ENCODE results near the gene TP73.

TP73 gene

GRCh38 chr1:3733883-3734589 lies 81.7 kb downstream of the TP73 start:
- H3K36me3 ChIP-seq (ENCODE audit: control insufficient read depth, low read depth, low read length): peaks cover 32% of the 10 kb centered on the region
- H3K4me3 ChIP-seq (ENCODE audit: low read length): no peak overlapping the region
- H3K9ac ChIP-seq (ENCODE audit: low read length): no peak overlapping the region
- no peaks in the 10 kb centered on the region for H3K27me3 ChIP-seq (ENCODE audit: control insufficient read depth, insufficient read depth, low read length)
- H3K27ac ChIP-seq (ENCODE audit: low read length): no peak overlapping the region
- H3K4me1 ChIP-seq (ENCODE audit: control insufficient read depth, low read depth, low read length): peaks cover 5% of the 10 kb centered on the region
- no peaks in the 10 kb centered on the region for H3K9me3 ChIP-seq (ENCODE audit: control insufficient read depth, low read depth, low read length)

GRCh38 chr1:3734602-3735001 lies 82.3 kb downstream of the TP73 start:
- no peak overlapping the region for H3K27ac ChIP-seq (ENCODE audit: low read length)
- H3K4me3 ChIP-seq (ENCODE audit: low read length): no peak overlapping the region
- H3K27me3 ChIP-seq (ENCODE audit: control insufficient read depth, insufficient read depth, low read length): no peaks in the 10 kb centered on the region
- H3K36me3 ChIP-seq (ENCODE audit: control insufficient read depth, low read depth, low read length): peaks cover 38% of the 10 kb centered on the region
- peaks cover 5% of the 10 kb centered on the region for H3K4me1 ChIP-seq (ENCODE audit: control insufficient read depth, low read depth, low read length)
- no peak overlapping the region for H3K9ac ChIP-seq (ENCODE audit: low read length)
- H3K9me3 ChIP-seq (ENCODE audit: control insufficient read depth, low read depth, low read length): no peaks in the 10 kb centered on the region

GRCh38 chr1:3735027-3735681 lies 82.8 kb downstream of the TP73 start:
- Histone ChIP-seq H3K9ac (ENCODE audit: low read length) (no peak overlapping the region), H3K36me3 (ENCODE audit: control insufficient read depth, low read depth, low read length) (peaks cover 43% of the 10 kb centered on the region), H3K27me3 (ENCODE audit: control insufficient read depth, insufficient read depth, low read length) (no peaks in the 10 kb centered on the region), H3K4me1 (ENCODE audit: control insufficient read depth, low read depth, low read length) (peaks cover 5% of the 10 kb centered on the region), H3K4me3 (ENCODE audit: low read length) (no peak overlapping the region), H3K9me3 (ENCODE audit: control insufficient read depth, low read depth, low read length) (no peaks in the 10 kb centered on the region), H3K27ac (ENCODE audit: low read length) (no peak overlapping the region)

- Histone ChIP-seq H3K27ac (ENCODE audit: low read length) (no peak overlapping the region), H3K36me3 (ENCODE audit: control insufficient read depth, low read depth, low read length) (peaks cover 44% of the 10 kb centered on the region), H3K4me1 (ENCODE audit: control insufficient read depth, low read depth, low read length) (peaks cover 5% of the 10 kb centered on the region)
Measured at GRCh38 chr1:3735688-3736087, 83.4 kb downstream of the TP73 start.

DNA sequence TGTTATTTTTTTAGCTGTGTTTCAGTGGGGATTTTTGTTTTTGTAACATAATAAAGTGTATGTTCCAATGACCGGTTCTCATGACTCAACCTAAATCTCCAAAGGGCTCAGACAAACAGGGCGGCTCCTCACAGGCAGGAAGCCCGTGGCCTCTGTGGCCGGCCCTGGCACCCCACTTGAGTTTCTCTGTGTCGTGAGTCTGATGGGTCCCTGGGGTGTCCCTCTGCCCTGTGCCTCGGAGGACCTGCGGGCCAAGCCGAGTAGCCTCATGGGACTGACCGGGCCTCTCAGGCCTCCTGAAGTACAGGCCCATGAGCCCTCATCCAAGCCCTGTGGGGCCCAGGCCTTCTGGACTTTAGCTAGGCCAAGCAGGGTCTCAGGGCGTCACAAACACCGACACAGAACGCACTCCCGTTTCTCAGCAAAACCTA lies 83.8 kb downstream of the TP73 start:
- H3K4me3 ChIP-seq (ENCODE audit: low read length): no peak overlapping the region
- H3K4me1 ChIP-seq (ENCODE audit: control insufficient read depth, low read depth, low read length): peaks cover 5% of the 10 kb centered on the region
- no peak overlapping the region for H3K27ac ChIP-seq (ENCODE audit: low read length)
- H3K27me3 ChIP-seq (ENCODE audit: control insufficient read depth, insufficient read depth, low read length): no peaks in the 10 kb centered on the region
- peaks cover 44% of the 10 kb centered on the region for H3K36me3 ChIP-seq (ENCODE audit: control insufficient read depth, low read depth, low read length)
- H3K9me3 ChIP-seq (ENCODE audit: control insufficient read depth, low read depth, low read length): no peaks in the 10 kb centered on the region
- no peak overlapping the region for H3K9ac ChIP-seq (ENCODE audit: low read length)

More at GRCh38 chr1:3735688-3736087, 83.4 kb downstream of the TP73 start:
- Histone ChIP-seq H3K27me3 (ENCODE audit: control insufficient read depth, insufficient read depth, low read length) (no peaks in the 10 kb centered on the region), H3K9me3 (ENCODE audit: control insufficient read depth, low read depth, low read length) (no peaks in the 10 kb centered on the region), H3K9ac (ENCODE audit: low read length) (no peak overlapping the region), H3K4me3 (ENCODE audit: low read length) (no peak overlapping the region)

DNA sequence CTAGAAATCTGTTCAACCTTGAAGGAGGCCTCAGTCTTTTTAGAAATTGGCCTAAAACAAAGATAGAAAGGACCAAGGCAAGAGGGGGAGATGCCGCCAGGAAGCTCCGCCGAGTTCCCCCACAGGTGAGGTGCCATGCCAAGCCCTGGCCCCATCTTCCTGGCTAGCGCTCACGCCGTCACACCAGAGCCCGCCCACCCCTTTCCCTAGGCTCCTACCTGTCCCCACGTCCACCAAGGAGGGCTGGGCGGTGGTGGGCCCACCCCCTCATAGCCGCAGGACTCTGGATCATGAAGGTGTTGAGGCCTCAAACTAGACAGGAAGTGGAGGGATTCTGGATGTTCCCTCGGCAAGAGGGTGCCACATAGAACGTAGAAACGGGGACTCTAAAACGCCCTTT lies 84.4 kb downstream of the TP73 start:
- Histone ChIP-seq H3K4me1 (ENCODE audit: control insufficient read depth, low read depth, low read length) (peaks cover 5% of the 10 kb centered on the region), H3K9me3 (ENCODE audit: control insufficient read depth, low read depth, low read length) (no peaks in the 10 kb centered on the region), H3K4me3 (ENCODE audit: low read length) (no peak overlapping the region), H3K36me3 (ENCODE audit: control insufficient read depth, low read depth, low read length) (peaks cover 50% of the 10 kb centered on the region), H3K9ac (ENCODE audit: low read length) (no peak overlapping the region), H3K27me3 (ENCODE audit: control insufficient read depth, insufficient read depth, low read length) (no peaks in the 10 kb centered on the region), H3K27ac (ENCODE audit: low read length) (no peak overlapping the region)

- H3K36me3 ChIP-seq (ENCODE audit: control insufficient read depth, low read depth, low read length): peaks cover 66% of the 10 kb centered on the region
Measured at GRCh38 chr1:3738943-3739342, 86.6 kb downstream of the TP73 start.

DNA sequence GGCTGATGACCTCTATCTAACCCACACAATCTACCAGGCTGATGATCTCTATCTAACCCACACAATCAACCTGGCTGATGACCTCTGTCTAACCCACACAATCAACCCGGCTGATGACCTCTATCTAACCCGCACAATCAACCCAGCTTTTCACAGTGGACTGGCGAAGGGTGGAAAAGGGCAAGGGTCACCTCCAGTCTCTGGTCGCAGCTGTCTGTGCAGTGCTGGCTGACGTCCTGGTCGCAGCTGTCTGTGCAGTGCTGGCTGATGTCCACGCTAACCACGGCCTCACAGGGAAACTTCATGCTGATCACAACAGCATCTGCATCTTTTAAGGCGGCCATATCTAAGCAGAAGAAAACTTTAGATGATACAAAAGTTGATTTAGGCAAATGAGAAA lies 87.7 kb downstream of the TP73 start:
- H3K4me3 ChIP-seq (ENCODE audit: low read length): no peak overlapping the region
- no peak overlapping the region for H3K9ac ChIP-seq (ENCODE audit: low read length)
- H3K36me3 ChIP-seq (ENCODE audit: control insufficient read depth, low read depth, low read length): peaks cover 66% of the 10 kb centered on the region
- no peaks in the 10 kb centered on the region for H3K27me3 ChIP-seq (ENCODE audit: control insufficient read depth, insufficient read depth, low read length)
- no peaks in the 10 kb centered on the region for H3K4me1 ChIP-seq (ENCODE audit: control insufficient read depth, low read depth, low read length)
- no peaks in the 10 kb centered on the region for H3K9me3 ChIP-seq (ENCODE audit: control insufficient read depth, low read depth, low read length)
- H3K27ac ChIP-seq (ENCODE audit: low read length): no peak overlapping the region

More at GRCh38 chr1:3738943-3739342, 86.6 kb downstream of the TP73 start:
- no peak overlapping the region for H3K4me3 ChIP-seq (ENCODE audit: low read length)
- no peak overlapping the region for H3K27ac ChIP-seq (ENCODE audit: low read length)
- no peak overlapping the region for H3K9ac ChIP-seq (ENCODE audit: low read length)
- no peaks in the 10 kb centered on the region for H3K4me1 ChIP-seq (ENCODE audit: control insufficient read depth, low read depth, low read length)
- H3K9me3 ChIP-seq (ENCODE audit: control insufficient read depth, low read depth, low read length): no peaks in the 10 kb centered on the region
- H3K27me3 ChIP-seq (ENCODE audit: control insufficient read depth, insufficient read depth, low read length): no peaks in the 10 kb centered on the region

DNA sequence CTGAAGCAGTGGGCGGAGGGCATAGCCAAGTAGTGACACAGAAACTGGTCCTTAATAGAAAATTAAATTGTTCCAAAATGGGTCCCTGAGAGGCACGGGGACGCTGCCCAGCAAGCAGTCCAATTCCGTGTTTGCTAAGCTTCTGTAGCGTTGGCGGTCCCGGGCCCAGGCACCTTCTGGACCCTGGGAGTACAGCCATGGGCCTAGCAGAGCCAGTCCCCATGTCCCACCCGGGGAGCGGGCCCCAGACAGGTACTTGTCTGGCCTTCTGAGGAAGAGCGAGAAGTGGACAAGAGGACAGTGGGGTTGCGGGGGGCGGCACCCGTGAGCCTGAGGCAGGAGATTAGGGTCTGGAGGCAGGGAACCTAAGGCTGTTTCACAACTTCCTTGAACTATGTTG lies 88.4 kb downstream of the TP73 start:
- Histone ChIP-seq H3K27me3 (ENCODE audit: control insufficient read depth, insufficient read depth, low read length) (no peaks in the 10 kb centered on the region), H3K27ac (ENCODE audit: low read length) (no peak overlapping the region)

DNA sequence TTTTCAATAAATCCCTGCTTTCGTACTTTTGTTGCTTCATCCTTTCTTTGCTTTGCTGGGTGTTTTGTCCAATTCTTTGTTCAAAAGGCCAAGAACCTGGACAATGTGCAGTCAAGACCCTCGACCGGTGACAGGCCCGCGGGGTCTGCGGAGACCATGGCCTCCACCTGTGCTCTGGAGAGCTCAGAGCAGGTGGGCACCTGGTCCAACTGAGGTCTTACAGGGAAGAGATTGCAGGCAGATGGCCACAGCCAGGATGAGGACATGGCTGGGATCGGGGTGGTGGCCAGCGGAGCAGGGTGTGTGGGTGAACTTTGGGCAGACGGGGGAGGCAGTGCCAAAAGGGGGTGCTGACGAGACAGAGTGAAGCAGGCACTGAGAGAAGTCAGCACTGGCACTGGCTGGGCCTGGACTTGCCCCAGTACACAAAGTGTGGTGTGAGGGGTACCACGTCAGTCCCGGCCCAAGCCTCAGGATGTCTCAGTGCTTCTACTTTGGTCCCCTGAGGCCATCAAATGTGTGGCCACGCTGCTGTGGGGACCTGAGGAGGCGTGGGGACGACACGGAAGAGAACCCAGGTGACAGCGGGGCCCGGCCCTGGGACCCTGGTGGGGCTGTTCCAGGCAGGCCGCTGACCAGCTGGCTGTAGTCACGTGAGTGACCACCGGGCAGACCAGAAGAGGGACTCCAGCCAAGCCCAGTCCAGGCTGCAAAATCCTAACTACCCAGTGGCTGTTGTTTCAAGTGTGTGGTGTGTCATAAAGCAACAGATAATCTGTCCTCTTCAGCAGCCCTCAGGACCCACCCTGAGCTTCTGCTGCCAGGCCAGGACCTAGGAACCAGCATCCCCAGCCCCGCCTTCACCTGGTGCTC lies 89.5 kb downstream of the TP73 start:
- peaks cover 55% of the 10 kb centered on the region for H3K36me3 ChIP-seq (ENCODE audit: control insufficient read depth, low read depth, low read length)
- H3K27ac ChIP-seq (ENCODE audit: low read length): no peak overlapping the region
- no peak overlapping the region for H3K4me3 ChIP-seq (ENCODE audit: low read length)
- H3K4me1 ChIP-seq (ENCODE audit: control insufficient read depth, low read depth, low read length): peaks cover 8% of the 10 kb centered on the region
- no peaks in the 10 kb centered on the region for H3K27me3 ChIP-seq (ENCODE audit: control insufficient read depth, insufficient read depth, low read length)
- no peak overlapping the region for H3K9ac ChIP-seq (ENCODE audit: low read length)
- no peaks in the 10 kb centered on the region for H3K9me3 ChIP-seq (ENCODE audit: control insufficient read depth, low read depth, low read length)

More for the DNA sequence above, 88.4 kb downstream of the TP73 start:
- Histone ChIP-seq H3K4me1 (ENCODE audit: control insufficient read depth, low read depth, low read length) (peaks cover 4% of the 10 kb centered on the region), H3K36me3 (ENCODE audit: control insufficient read depth, low read depth, low read length) (peaks cover 63% of the 10 kb centered on the region), H3K4me3 (ENCODE audit: low read length) (no peak overlapping the region), H3K9ac (ENCODE audit: low read length) (no peak overlapping the region), H3K9me3 (ENCODE audit: control insufficient read depth, low read depth, low read length) (no peaks in the 10 kb centered on the region)

DNA sequence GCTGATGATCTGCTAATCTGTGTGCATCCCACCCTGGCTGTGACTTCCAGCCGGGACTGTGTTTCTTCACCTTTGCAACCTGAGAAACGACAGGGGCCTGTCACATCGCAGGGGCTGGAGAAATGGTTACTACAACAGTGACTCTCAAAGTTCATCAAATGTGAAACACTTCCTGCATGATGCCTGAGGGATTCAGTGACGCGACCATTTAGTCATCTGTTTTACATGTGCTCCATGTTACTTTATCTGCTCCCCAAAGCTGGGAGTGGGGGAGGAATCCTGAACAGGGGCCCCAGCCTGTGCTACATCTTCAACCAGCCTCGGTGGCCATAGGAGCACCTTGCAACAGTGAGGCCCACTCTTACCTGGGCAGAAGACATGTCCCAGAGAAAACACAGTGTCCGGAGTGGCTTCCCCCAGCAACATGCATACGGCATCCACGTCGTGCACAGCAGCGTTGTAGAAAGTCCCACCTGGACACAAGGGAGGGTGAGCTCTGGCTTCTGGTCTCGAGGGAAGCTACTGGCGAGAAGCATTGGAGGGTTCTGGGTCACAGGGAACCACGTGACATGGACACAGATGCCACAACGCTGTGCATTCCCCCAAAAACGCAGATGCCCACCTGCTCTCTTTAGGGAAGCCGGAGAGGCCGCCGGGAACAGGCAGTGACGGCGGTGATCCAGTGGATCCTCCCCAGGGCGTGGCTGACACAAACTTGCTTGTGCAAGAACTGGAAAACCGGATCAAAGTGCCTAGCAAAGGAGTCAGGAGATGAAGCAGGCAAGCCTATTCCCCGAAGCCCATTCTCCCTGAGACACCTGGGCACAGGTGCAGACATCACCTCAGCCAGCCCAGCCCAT lies 90.4 kb downstream of the TP73 start:
- no peak overlapping the region for H3K4me3 ChIP-seq (ENCODE audit: low read length)
- peaks cover 8% of the 10 kb centered on the region for H3K4me1 ChIP-seq (ENCODE audit: control insufficient read depth, low read depth, low read length)
- no peak overlapping the region for H3K9ac ChIP-seq (ENCODE audit: low read length)
- H3K9me3 ChIP-seq (ENCODE audit: control insufficient read depth, low read depth, low read length): no peaks in the 10 kb centered on the region
- no peak overlapping the region for H3K27ac ChIP-seq (ENCODE audit: low read length)
- H3K27me3 ChIP-seq (ENCODE audit: control insufficient read depth, insufficient read depth, low read length): no peaks in the 10 kb centered on the region
- peaks cover 47% of the 10 kb centered on the region for H3K36me3 ChIP-seq (ENCODE audit: control insufficient read depth, low read depth, low read length)

Data from iPS-18a (cell line).